HL-60 (cell line): ENCODE measurements around the gene FSTL4.

Experiments used
- DNase-seq, 2 experiments: peaks; one replicate each; pipeline ENCODE4 v3.0.0-alpha.2; 2010 to 2020; ENCODE audit warnings: low read depth in 1 of 2, low spot score in 1 of 2
- H3K27ac ChIP-seq: fragments of 250-450 bp; sonication (Bioruptor Pico); replicated peaks from 2 replicates; pipeline ENCODE4 v1.5.1; 2020; ENCODE audit warnings: mild to moderate bottlenecking, moderate library complexity
- H3K27me3 ChIP-seq: fragments of 250-450 bp; sonication (Bioruptor Pico); 2 replicates; pipeline ENCODE4 v1.5.1; 2021; ENCODE audit warnings: mild to moderate bottlenecking, moderate library complexity; ENCODE audit not compliant: insufficient read depth, poor library complexity, severe bottlenecking
- H3K4me3 ChIP-seq: replicated peaks from 2 replicates; pipeline ENCODE4 v1.5.1; 2011; ENCODE audit warnings: mild to moderate bottlenecking, control low read depth, low read length; ENCODE audit not compliant: insufficient read depth
- CTCF ChIP-seq: IDR thresholded peaks from one replicate; pipeline ENCODE4 v1.5.1; 2011; ENCODE audit warnings: low read length, control low read depth, inconsistent platforms; ENCODE audit not compliant: insufficient read depth
- GABPA ChIP-seq: IDR thresholded peaks from 2 replicates; pipeline ENCODE4 v1.6.1; 2012; ENCODE audit warnings: low read depth
- POLR2AphosphoS5 ChIP-seq: IDR thresholded peaks from 2 replicates; pipeline ENCODE4 v1.6.1; 2012; ENCODE audit warnings: low read depth
- REST ChIP-seq: IDR thresholded peaks from 2 replicates; pipeline ENCODE4 v1.6.1; 2012; ENCODE audit warnings: low read depth; ENCODE audit not compliant: insufficient replicate concordance
- SPI1 ChIP-seq: IDR thresholded peaks from 2 replicates; pipeline ENCODE4 v1.6.1; 2012; ENCODE audit warnings: low read depth, mild to moderate bottlenecking, borderline replicate concordance

The FSTL4 gene

GRCh38 chr5:133514456-133514855 is 97.9 kb downstream of the FSTL4 start:
- Histone ChIP-seq H3K27me3 (no peaks in the 10 kb centered on the region), H3K4me3 (no peak overlapping the region), H3K27ac (no peak overlapping the region)
- DNase-seq, result no peak
- no peak for TF ChIP-seq POLR2AphosphoS5
- no peak for TF ChIP-seq CTCF
- TF ChIP-seq REST, result no peak
- TF ChIP-seq GABPA, result no peak
- TF ChIP-seq SPI1, result no peak

GRCh38 chr5:133512896-133513295 is 99.4 kb downstream of the FSTL4 start:
- H3K27ac ChIP-seq, result no peak overlapping the region
- no peaks in the 10 kb centered on the region for H3K27me3 ChIP-seq
- no peak overlapping the region for H3K4me3 ChIP-seq
- TF ChIP-seq REST (no peak), POLR2AphosphoS5 (no peak), SPI1 (no peak), CTCF (no peak), GABPA (no peak)
- no peak for DNase-seq

GRCh38 chr5:133511653-133512235 is 100.6 kb downstream of the FSTL4 start:
- H3K4me3 ChIP-seq, result no peak overlapping the region
- H3K27me3 ChIP-seq, result no peaks in the 10 kb centered on the region
- no peak for DNase-seq
- H3K27ac ChIP-seq, result no peak overlapping the region
- TF ChIP-seq GABPA (no peak), REST (no peak), CTCF (no peak)
